ENCODE results near the gene PCDH17.

PCDH17 gene

GRCh38 chr13:57653229-57653989 lies 21.9 kb downstream of the PCDH17 start:
- no peak for TF ChIP-seq CTCF (IDR thresholded peaks at IDR 0.05)
- no peak overlapping the region for H3K4me3 ChIP-seq (ENCODE audit: low read depth in 1 of 2, low read length in 1 of 2)
- no peaks in the 10 kb centered on the region for H3K36me3 ChIP-seq
- no peak overlapping the region for H3K27ac ChIP-seq
- H3K27me3 ChIP-seq = no peaks in the 10 kb centered on the region
- H3K9me3 ChIP-seq = no peaks in the 10 kb centered on the region
- H3K4me1 ChIP-seq (ENCODE audit: control insufficient read depth in 1 of 2, insufficient read depth in 1 of 2, low read depth in 1 of 2, low read length in 1 of 2) = no peaks in the 10 kb centered on the region

DNA sequence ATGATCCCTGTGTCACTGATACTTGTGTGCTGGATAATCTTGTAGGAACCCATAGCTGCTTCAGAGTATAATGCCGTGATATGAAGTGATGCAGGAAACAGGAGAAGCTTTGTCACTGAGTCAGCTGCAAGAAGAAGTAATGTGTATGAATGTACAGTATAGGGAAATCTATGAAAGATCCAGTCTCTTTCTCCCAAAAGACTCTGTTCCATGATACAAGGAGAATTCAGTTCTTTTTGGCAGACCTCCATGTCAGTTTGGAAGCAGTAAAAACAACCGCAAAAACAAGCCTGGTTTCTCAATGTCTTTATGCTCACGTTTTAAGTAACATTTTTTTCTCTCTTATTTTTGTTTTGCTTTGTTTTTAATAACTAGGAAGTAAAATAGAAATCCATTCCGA lies 33.9 kb downstream of the PCDH17 start:
- H3K4me3 ChIP-seq (ENCODE audit: low read depth in 1 of 2, low read length in 1 of 2) = no peak overlapping the region
- no peak overlapping the region for H3K27ac ChIP-seq
- H3K27me3 ChIP-seq = no peaks in the 10 kb centered on the region
- no peaks in the 10 kb centered on the region for H3K4me1 ChIP-seq (ENCODE audit: control insufficient read depth in 1 of 2, insufficient read depth in 1 of 2, low read depth in 1 of 2, low read length in 1 of 2)
- H3K9me3 ChIP-seq = no peaks in the 10 kb centered on the region
- no peaks in the 10 kb centered on the region for H3K36me3 ChIP-seq
- TF ChIP-seq CTCF (IDR thresholded peaks at IDR 0.05) = no peak

DNA sequence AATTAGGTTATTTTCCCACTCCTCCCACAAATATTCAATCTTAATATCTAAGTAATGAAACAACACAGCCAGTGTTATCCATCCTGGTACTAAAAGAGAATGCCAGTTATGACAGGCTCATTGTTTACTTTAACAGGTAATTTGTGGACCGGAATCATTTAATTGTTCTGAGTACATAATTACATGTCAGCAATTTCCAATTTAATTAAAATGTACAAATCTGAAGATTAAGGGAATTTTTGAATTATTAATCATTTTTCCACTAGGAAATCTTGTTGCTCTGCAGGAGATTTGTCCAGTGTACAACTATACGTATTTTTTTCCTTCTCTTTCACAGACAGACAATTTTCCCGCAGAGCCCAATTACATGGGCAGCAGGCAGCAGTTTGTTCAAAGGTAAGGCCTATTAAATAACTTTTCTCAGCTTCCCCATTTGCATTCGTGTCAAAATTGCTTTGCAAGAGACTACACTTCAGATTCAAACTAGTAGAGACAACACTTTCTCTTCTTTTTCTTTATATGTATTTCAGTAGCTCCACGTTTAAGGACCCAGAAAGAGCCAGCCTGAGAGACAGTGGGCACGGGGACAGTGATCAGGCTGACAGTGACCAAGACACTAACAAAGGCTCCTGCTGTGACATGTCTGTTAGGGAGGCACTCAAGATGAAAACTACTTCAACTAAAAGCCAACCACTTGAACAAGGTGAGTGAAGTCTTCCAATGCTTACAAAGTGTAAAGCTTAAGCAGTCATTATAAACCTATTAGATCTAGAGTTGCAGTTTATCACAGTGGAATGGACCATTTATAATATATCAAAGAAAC lies 34.8 kb downstream of the PCDH17 start:
- H3K9me3 ChIP-seq = no peaks in the 10 kb centered on the region
- H3K27ac ChIP-seq = no peak overlapping the region
- no peaks in the 10 kb centered on the region for H3K27me3 ChIP-seq
- H3K4me3 ChIP-seq (ENCODE audit: low read depth in 1 of 2, low read length in 1 of 2) = no peak overlapping the region
- no peak for TF ChIP-seq CTCF (IDR thresholded peaks at IDR 0.05)
- H3K36me3 ChIP-seq = no peaks in the 10 kb centered on the region
- no peaks in the 10 kb centered on the region for H3K4me1 ChIP-seq (ENCODE audit: control insufficient read depth in 1 of 2, insufficient read depth in 1 of 2, low read depth in 1 of 2, low read length in 1 of 2)

GRCh38 chr13:57672168-57672567 lies 40.6 kb downstream of the PCDH17 start:
- Histone ChIP-seq H3K27me3 (no peaks in the 10 kb centered on the region), H3K27ac (no peak overlapping the region), H3K9me3 (no peaks in the 10 kb centered on the region), H3K4me3 (ENCODE audit: low read depth in 1 of 2, low read length in 1 of 2) (no peak overlapping the region), H3K4me1 (ENCODE audit: control insufficient read depth in 1 of 2, insufficient read depth in 1 of 2, low read depth in 1 of 2, low read length in 1 of 2) (no peaks in the 10 kb centered on the region), H3K36me3 (no peaks in the 10 kb centered on the region)
- TF ChIP-seq CTCF (IDR thresholded peaks at IDR 0.05) = no peak

DNA sequence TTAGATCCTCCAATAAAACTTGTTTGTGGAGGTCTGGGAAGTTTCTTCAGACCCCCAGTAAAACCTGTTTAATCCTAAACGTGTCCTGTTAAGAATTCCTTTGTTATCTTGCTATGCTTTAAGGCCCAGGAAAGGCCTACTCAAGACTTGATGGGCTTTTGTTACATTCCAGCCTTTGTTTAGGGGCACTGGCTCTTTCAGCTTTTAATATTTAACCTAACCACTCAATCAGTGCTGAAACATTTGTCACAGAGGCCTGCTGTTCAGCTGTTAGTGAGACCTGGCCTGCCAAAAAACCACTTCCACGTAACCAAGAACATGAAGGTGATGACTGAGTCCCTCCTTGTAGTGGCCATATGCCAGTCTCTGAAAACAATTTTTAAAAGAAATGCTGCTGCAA lies 41.7 kb downstream of the PCDH17 start:
- no peaks in the 10 kb centered on the region for H3K9me3 ChIP-seq
- H3K27ac ChIP-seq = no peak overlapping the region
- H3K27me3 ChIP-seq = no peaks in the 10 kb centered on the region
- H3K4me3 ChIP-seq (ENCODE audit: low read depth in 1 of 2, low read length in 1 of 2) = no peak overlapping the region
- TF ChIP-seq CTCF (IDR thresholded peaks at IDR 0.05) = no peak
- no peaks in the 10 kb centered on the region for H3K4me1 ChIP-seq (ENCODE audit: control insufficient read depth in 1 of 2, insufficient read depth in 1 of 2, low read depth in 1 of 2, low read length in 1 of 2)
- H3K36me3 ChIP-seq = no peaks in the 10 kb centered on the region
